Keratinocyte (primary cell): Measurements from ENCODE around the gene SUCNR1. TPM values are rescaled to one million over a fixed set of nuclear protein-coding genes. Genes with fewer than 3 reads are reported as not detected.
A peak's percentile ranks its signal among the peaks of the same experiment; 100 is the strongest.

Experiments used
- DNase-seq: peaks from one replicate; pipeline ENCODE4 v3.0.0-alpha.2; 2011; ENCODE audit warnings: low read depth, missing footprints, low spot score
- FAIRE-seq: peaks from 2 replicates; lab custom pipeline; 2011; peaks lifted over from hg19 to GRCh38; lab: Jason Lieb, UNC
- H2AFZ ChIP-seq: 2 replicates; pipeline ENCODE4 v1.6.0; 2012; ENCODE audit warnings: low read length, control low read depth, inconsistent platforms; ENCODE audit not compliant: control insufficient read depth
- H3K27ac ChIP-seq: 2 replicates; pipeline ENCODE4 v1.5.1; 2011; ENCODE audit warnings: low read length; ENCODE audit not compliant: control insufficient read depth, insufficient read depth
- H3K27me3 ChIP-seq: 3 replicates; pipeline ENCODE4 v1.6.0; 2011; ENCODE audit warnings: low read length; ENCODE audit not compliant: control insufficient read depth, insufficient read depth; ENCODE audit errors: extremely low read depth
- H3K36me3 ChIP-seq, 2 experiments: 2 replicates in 1 of 2; 3 replicates in 1 of 2; pipeline ENCODE4 v1.5.1; 2011; ENCODE audit warnings: low read length in 2 of 2, mild to moderate bottlenecking in 1 of 2; ENCODE audit not compliant: control insufficient read depth in 2 of 2, insufficient read depth in 2 of 2; ENCODE audit errors: extremely low read depth in 1 of 2
- H3K4me1 ChIP-seq: 3 replicates; pipeline ENCODE4 v1.5.1; 2011; ENCODE audit warnings: low read length; ENCODE audit not compliant: control insufficient read depth, insufficient read depth; ENCODE audit errors: extremely low read depth
- H3K4me2 ChIP-seq: 3 replicates; pipeline ENCODE4 v1.6.0; 2011; ENCODE audit warnings: low read depth, low read length; ENCODE audit not compliant: control insufficient read depth, insufficient read depth; ENCODE audit errors: extremely low read depth
- H3K4me3 ChIP-seq, 3 experiments: fragments of 200-600 bp in 1 of 3; sonication (generic) in 1 of 3; 2 replicates in 2 of 3; 3 replicates in 1 of 3; pipeline ENCODE4 v1.5.1; 2011 to 2016; ENCODE audit warnings: low read length in 3 of 3, mild to moderate bottlenecking in 3 of 3, control low read depth in 2 of 3, inconsistent platforms in 1 of 3, low read depth in 1 of 3, mixed read lengths in 1 of 3, mixed run types in 1 of 3, moderate library complexity in 1 of 3; ENCODE audit not compliant: control insufficient read depth in 2 of 3, insufficient read depth in 2 of 3; ENCODE audit errors: extremely low read depth in 1 of 3
- H3K79me2 ChIP-seq: 2 replicates; pipeline ENCODE4 v1.6.0; 2012; ENCODE audit warnings: low read length; ENCODE audit not compliant: control insufficient read depth, insufficient read depth
- H3K9ac ChIP-seq: 3 replicates; pipeline ENCODE4 v1.6.0; 2011; ENCODE audit warnings: low read length; ENCODE audit not compliant: control insufficient read depth, insufficient read depth; ENCODE audit errors: extremely low read depth
- H3K9me1 ChIP-seq: 3 replicates; pipeline ENCODE4 v1.6.0; 2011; ENCODE audit warnings: low read length; ENCODE audit not compliant: control insufficient read depth, insufficient read depth; ENCODE audit errors: extremely low read depth
- H3K9me3 ChIP-seq: 2 replicates; pipeline ENCODE4 v1.5.1; 2012; ENCODE audit warnings: low read depth, low read length; ENCODE audit not compliant: control insufficient read depth
- H4K20me1 ChIP-seq: 3 replicates; pipeline ENCODE4 v1.6.0; 2011; ENCODE audit warnings: low read length; ENCODE audit not compliant: control insufficient read depth, insufficient read depth; ENCODE audit errors: extremely low read depth
- EZH2 ChIP-seq: IDR thresholded peaks from one replicate; pipeline ENCODE4 v1.6.1; 2012; ENCODE audit warnings: inconsistent platforms, mild to moderate bottlenecking, low read length, moderate library complexity
- dilution Hi-C: fragments of 300-500 bp; cut with MboI; formaldehyde crosslinking; loops from one replicate; pipeline ENCODE4 v1.7.0; 2020; ENCODE audit warnings: low sequenced_read_pairs; ENCODE audit not compliant: extremely low pct_ligation_motif_present
- polyA plus RNA-seq, 5 experiments: library from polyadenylated mRNA; depleted of rRNA in 3 of 5; stranded (reverse) in 3 of 5; stranded (forward) in 1 of 5; unstranded in 1 of 5; fragments of >200 nt; gene quantifications; 1 replicate in 1 of 5; 2 replicates in 3 of 5; 3 replicates in 1 of 5; pipeline versions ENCODE4 v1.2.1 to v1.2.3, GENCODE V29; 2011 to 2012; ENCODE audit warnings: missing spikeins in 2 of 5, low read depth in 1 of 5, low replicate concordance in 1 of 5
- TF ChIP-seq, protein P1 (sequence below), 3 experiments: IDR thresholded peaks in 1 of 3; conservative IDR thresholded peaks in 1 of 3; optimal IDR thresholded peaks in 1 of 3; 2 replicates in 2 of 3; 3 replicates in 1 of 3; pipeline versions ENCODE3 to v1.5.1; 2011; ENCODE audit warnings: low read length in 3 of 3, mild to moderate bottlenecking in 3 of 3, moderate library complexity in 2 of 3, control low read depth in 1 of 3, inconsistent platforms in 1 of 3; ENCODE audit not compliant: insufficient read depth in 2 of 3; ENCODE audit errors: extremely low read depth in 1 of 3

SUCNR1 gene
- polyA plus RNA-seq, 1 donor (not counting 4 experiments of a cell fraction or from before 2014, with no cell fraction given), result not detected

DNA sequence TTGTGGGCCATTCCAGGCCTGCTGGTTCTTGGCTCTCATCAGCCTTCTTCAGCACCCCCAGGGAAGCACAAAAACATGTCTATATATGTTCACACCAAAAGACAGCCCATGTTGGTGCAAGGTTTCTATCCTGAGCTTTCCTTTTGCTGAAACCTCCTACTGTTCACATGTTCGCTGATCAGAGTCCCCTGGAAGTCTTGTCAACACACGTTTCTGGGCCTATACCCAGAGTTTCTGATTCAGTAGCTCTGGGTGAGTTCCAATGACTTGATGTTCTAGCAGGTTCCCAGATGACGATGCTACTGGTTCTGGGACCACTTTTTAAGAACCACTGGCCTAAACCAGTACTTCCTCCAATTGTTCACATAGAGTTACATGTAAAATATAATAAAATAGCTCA, 46.0 kb downstream of the SUCNR1 start:
- FAIRE-seq (peak; percentile 83), DNase-seq (no peak)
- Histone ChIP-seq H3K9ac (no peak overlapping the region), H3K4me3 (no peak overlapping the region), H3K9me1 (peaks cover 2% of the 10 kb centered on the region), H3K27ac (peak overlapping the region; percentile 65), H3K9me3 (no peaks in the 10 kb centered on the region), H3K79me2 (no peaks in the 10 kb centered on the region), H3K27me3 (no peaks in the 10 kb centered on the region), H3K4me1 (peaks cover 25% of the 10 kb centered on the region), H4K20me1 (no peaks in the 10 kb centered on the region), H3K36me3 (no peaks in the 10 kb centered on the region), H3K4me2 (no peak overlapping the region), H2AFZ (peak overlapping the region; percentile 4)
- no peak for TF ChIP-seq EZH2
- TF ChIP-seq, protein P1, sequence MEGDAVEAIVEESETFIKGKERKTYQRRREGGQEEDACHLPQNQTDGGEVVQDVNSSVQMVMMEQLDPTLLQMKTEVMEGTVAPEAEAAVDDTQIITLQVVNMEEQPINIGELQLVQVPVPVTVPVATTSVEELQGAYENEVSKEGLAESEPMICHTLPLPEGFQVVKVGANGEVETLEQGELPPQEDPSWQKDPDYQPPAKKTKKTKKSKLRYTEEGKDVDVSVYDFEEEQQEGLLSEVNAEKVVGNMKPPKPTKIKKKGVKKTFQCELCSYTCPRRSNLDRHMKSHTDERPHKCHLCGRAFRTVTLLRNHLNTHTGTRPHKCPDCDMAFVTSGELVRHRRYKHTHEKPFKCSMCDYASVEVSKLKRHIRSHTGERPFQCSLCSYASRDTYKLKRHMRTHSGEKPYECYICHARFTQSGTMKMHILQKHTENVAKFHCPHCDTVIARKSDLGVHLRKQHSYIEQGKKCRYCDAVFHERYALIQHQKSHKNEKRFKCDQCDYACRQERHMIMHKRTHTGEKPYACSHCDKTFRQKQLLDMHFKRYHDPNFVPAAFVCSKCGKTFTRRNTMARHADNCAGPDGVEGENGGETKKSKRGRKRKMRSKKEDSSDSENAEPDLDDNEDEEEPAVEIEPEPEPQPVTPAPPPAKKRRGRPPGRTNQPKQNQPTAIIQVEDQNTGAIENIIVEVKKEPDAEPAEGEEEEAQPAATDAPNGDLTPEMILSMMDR (optimal IDR thresholded peaks at IDR 0.05 in 1 of 3, IDR thresholded peaks at IDR 0.05 in 1 of 3, conservative IDR thresholded peaks at IDR 0.05 in 1 of 3; ENCODE audit: extremely low read depth in 1 of 3, insufficient read depth in 2 of 3, low read length in 3 of 3), result no peak
- dilution Hi-C loops, result no loop called here

GRCh38 chr3:151923901-151924300, 50.5 kb downstream of the SUCNR1 start:
- Histone ChIP-seq H3K4me1 (peaks cover 54% of the 10 kb centered on the region), H2AFZ (no peak overlapping the region), H3K9me3 (no peaks in the 10 kb centered on the region), H3K79me2 (no peaks in the 10 kb centered on the region), H3K27me3 (no peaks in the 10 kb centered on the region), H3K4me3 (peak overlapping the region in 1 of 3 experiments; percentile 4), H3K4me2 (peak overlapping the region; percentile 46), H3K9me1 (peaks cover 2% of the 10 kb centered on the region), H4K20me1 (no peaks in the 10 kb centered on the region), H3K9ac (no peak overlapping the region), H3K27ac (peak overlapping the region; percentile 94), H3K36me3 (no peaks in the 10 kb centered on the region)
- no peak for DNase-seq
- FAIRE-seq, result peak; percentile 49
- TF ChIP-seq, protein P1 (optimal IDR thresholded peaks at IDR 0.05 in 1 of 3, IDR thresholded peaks at IDR 0.05 in 1 of 3, conservative IDR thresholded peaks at IDR 0.05 in 1 of 3; ENCODE audit: extremely low read depth in 1 of 3, insufficient read depth in 2 of 3, low read length in 3 of 3), result no peak
- TF ChIP-seq EZH2, result no peak
- dilution Hi-C loops, result no loop called here
